HG03442 (cell line): ENCODE results near the gene EVI5.
"Not testable (repeated sequence)": the region's sequence is repeated elsewhere in the genome, so short reads cannot be mapped to it uniquely, and the experiment has no call there.

Source experiments
- ATAC-seq: cut with Tn5 transposase; IDR thresholded peaks from one replicate; pipeline ENCODE4 v1.9.1; 2021; ENCODE audit warnings: mild to moderate bottlenecking, moderate library complexity; ENCODE audit not compliant: unreplicated experiment

Gene EVI5

GRCh38 chr1:92527670-92528069 is 257.2 kb downstream of the EVI5 start:
- no peak for ATAC-seq

GRCh38 chr1:92524944-92525590 is 259.8 kb downstream of the EVI5 start:
- not testable (repeated sequence) for ATAC-seq

- ATAC-seq = no peak
These were observed 265.9 kb downstream of the EVI5 start for GRCh38 chr1:92519043-92519442.

GRCh38 chr1:92516574-92516973 is 268.3 kb downstream of the EVI5 start:
- ATAC-seq = no peak

- ATAC-seq = no peak
These were observed 269.1 kb downstream of the EVI5 start for GRCh38 chr1:92515796-92516201.

GRCh38 chr1:92511541-92511940 is 273.4 kb downstream of the EVI5 start:
- ATAC-seq = peak; percentile 58

GRCh38 chr1:92509619-92510018 is 275.3 kb downstream of the EVI5 start:
- no peak for ATAC-seq

- ATAC-seq = no peak
These were observed 279.8 kb downstream of the EVI5 start for GRCh38 chr1:92505015-92505692.

- no peak for ATAC-seq
These were observed 280.5 kb downstream of the EVI5 start for GRCh38 chr1:92504291-92505014.

- no peak for ATAC-seq
These were observed 281.0 kb downstream of the EVI5 start for GRCh38 chr1:92503926-92504285.

- ATAC-seq = peak; percentile 46
These were observed 281.6 kb downstream of the EVI5 start for GRCh38 chr1:92503043-92503925.

GRCh38 chr1:92502247-92502646 is 282.7 kb downstream of the EVI5 start:
- peak; percentile 46 for ATAC-seq

- no peak for ATAC-seq
These were observed 284.4 kb downstream of the EVI5 start for GRCh38 chr1:92500552-92500951.

- ATAC-seq = no peak
These were observed 289.4 kb downstream of the EVI5 start for GRCh38 chr1:92495392-92496063.

- ATAC-seq = no peak
These were observed 290.3 kb downstream of the EVI5 start for GRCh38 chr1:92494485-92495141.

GRCh38 chr1:92493139-92493538 is 291.8 kb downstream of the EVI5 start:
- no peak for ATAC-seq

- ATAC-seq = no peak
These were observed 296.1 kb downstream of the EVI5 start for GRCh38 chr1:92488832-92489231.

- no peak for ATAC-seq
These were observed 296.5 kb downstream of the EVI5 start for GRCh38 chr1:92488416-92488815.

GRCh38 chr1:92487078-92487605 is 297.8 kb downstream of the EVI5 start:
- no peak for ATAC-seq
